NCI-H526 treated with DMSO at 0.1 percent for 48 hours (cell line): ENCODE results near the gene PCBP3.
"Not testable (repeated sequence)": the region's sequence is repeated elsewhere in the genome, so short reads cannot be mapped to it uniquely, and the experiment has no call there.

Experiments used
- DNase-seq: peaks from one replicate; lab custom pipeline; 2025; lab: John Stamatoyannopoulos, UW

The PCBP3 gene

GRCh38 chr21:45613396-45613795, 30.1 kb upstream of the PCBP3 start:
- no peak for DNase-seq

GRCh38 chr21:45613881-45614280, 29.6 kb upstream of the PCBP3 start:
- DNase-seq = no peak

- no peak for DNase-seq
Observed at GRCh38 chr21:45615145-45615711, 28.3 kb upstream of the PCBP3 start.

- no peak for DNase-seq
Observed at GRCh38 chr21:45617021-45617921, 26.3 kb upstream of the PCBP3 start.

- DNase-seq = no peak
Observed at GRCh38 chr21:45618287-45618686, 25.2 kb upstream of the PCBP3 start.

GRCh38 chr21:45618846-45619485, 24.6 kb upstream of the PCBP3 start:
- DNase-seq = no peak

- no peak for DNase-seq
Observed at GRCh38 chr21:45620201-45620923, 23.2 kb upstream of the PCBP3 start.

GRCh38 chr21:45621435-45622331, 21.8 kb upstream of the PCBP3 start:
- not testable (repeated sequence) for DNase-seq

- DNase-seq = no peak
Observed at GRCh38 chr21:45622416-45623097, 21.0 kb upstream of the PCBP3 start.

- DNase-seq = no peak
Observed at GRCh38 chr21:45623436-45623835, 20.1 kb upstream of the PCBP3 start.

GRCh38 chr21:45626127-45626526, 17.4 kb upstream of the PCBP3 start:
- not testable (repeated sequence) for DNase-seq

GRCh38 chr21:45629046-45629981, 14.2 kb upstream of the PCBP3 start:
- DNase-seq = no peak

GRCh38 chr21:45630066-45630694, 13.3 kb upstream of the PCBP3 start:
- no peak for DNase-seq

GRCh38 chr21:45630876-45631275, 12.6 kb upstream of the PCBP3 start:
- no peak for DNase-seq

GRCh38 chr21:45631540-45631939, 12.0 kb upstream of the PCBP3 start:
- DNase-seq = no peak

- no peak for DNase-seq
Observed at GRCh38 chr21:45632160-45632559, 11.4 kb upstream of the PCBP3 start.

GRCh38 chr21:45632637-45633251, 10.8 kb upstream of the PCBP3 start:
- no peak for DNase-seq

- no peak for DNase-seq
Observed at GRCh38 chr21:45634511-45635183, 8.9 kb upstream of the PCBP3 start.
